SH-SY5Y (cell line): ENCODE measurements around the gene KDM5B.

Experiments
- GATA2 ChIP-seq: IDR thresholded peaks from 2 replicates; pipeline ENCODE4 v1.6.1; 2011; ENCODE audit warnings: mild to moderate bottlenecking, low read depth, low read length
- GATA3 ChIP-seq: IDR thresholded peaks from 2 replicates; pipeline ENCODE4 v1.6.1; 2011; ENCODE audit warnings: low read depth, mild to moderate bottlenecking, low read length, moderate library complexity

- TF ChIP-seq GATA2, result no peak
- TF ChIP-seq GATA3, result no peak
These were observed 1.3 kb downstream of the KDM5B start for GRCh38 chr1:202806845-202807450.
